Erythroblast (primary cell): ENCODE data around the gene SAMD1.

ENCODE experiments used
- GATA1 ChIP-seq: IDR thresholded peaks from 2 replicates; pipeline ENCODE4 v1.6.1; 2011; ENCODE audit warnings: low read depth, mild to moderate bottlenecking, control low read depth, low read length, moderate library complexity
- POLR2A ChIP-seq: IDR thresholded peaks from 2 replicates; pipeline ENCODE4 v1.6.1; 2011; ENCODE audit warnings: mild to moderate bottlenecking, low read length

DNA sequence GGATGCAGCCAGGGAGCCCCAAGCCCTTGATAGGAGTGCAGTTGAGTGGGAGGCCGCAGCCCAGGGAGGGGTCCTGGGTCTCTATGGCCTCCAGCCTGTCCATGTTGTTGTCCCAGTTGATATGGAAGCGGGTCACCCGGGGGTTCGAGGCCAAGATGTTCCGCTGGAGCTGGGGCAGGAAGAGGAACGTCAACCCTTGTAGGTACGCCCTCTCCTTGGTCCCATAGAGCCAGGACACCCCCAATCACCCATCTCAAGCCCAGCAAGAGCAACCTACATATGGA is 29.9 kb upstream of the SAMD1 start:
- TF ChIP-seq POLR2A (no peak), GATA1 (no peak)
